Trophoblast cell (in vitro differentiated cells and primary cell): ENCODE measurements around the gene PPFIA2.

Source experiments
- DNase-seq, 2 donors: peaks; one replicate each; pipeline ENCODE4 v3.0.0-alpha.2; 2016
- H2AFZ ChIP-seq: 2 replicates; pipeline ENCODE4 v1.6.1; 2013; ENCODE audit warnings: low read length, moderate library complexity, mild to moderate bottlenecking; ENCODE audit not compliant: insufficient read depth, poor library complexity
- H2AK5ac ChIP-seq: 2 replicates; pipeline ENCODE4 v1.6.1; 2013; ENCODE audit warnings: mild to moderate bottlenecking, low read length
- H2BK120ac ChIP-seq: 2 replicates; pipeline ENCODE4 v1.6.1; 2013; ENCODE audit warnings: low read length, mild to moderate bottlenecking, moderate library complexity; ENCODE audit not compliant: insufficient read depth, poor library complexity
- H2BK12ac ChIP-seq: 2 replicates; pipeline ENCODE4 v1.6.1; 2013; ENCODE audit warnings: mild to moderate bottlenecking, low read length, moderate library complexity
- H2BK5ac ChIP-seq: 2 replicates; pipeline ENCODE4 v1.6.1; 2013; ENCODE audit warnings: low read length, low read depth, moderate library complexity, mild to moderate bottlenecking; ENCODE audit not compliant: poor library complexity
- H3K14ac ChIP-seq: 2 replicates; pipeline ENCODE4 v1.6.1; 2013; ENCODE audit warnings: mild to moderate bottlenecking, low read length
- H3K18ac ChIP-seq: 2 replicates; pipeline ENCODE4 v1.6.1; 2013; ENCODE audit warnings: mild to moderate bottlenecking, low read length
- H3K23ac ChIP-seq: 2 replicates; pipeline ENCODE4 v1.6.1; 2013; ENCODE audit warnings: low read length
- H3K27ac ChIP-seq: 2 replicates; pipeline ENCODE4 v1.5.1; 2013; ENCODE audit warnings: low read depth, mild to moderate bottlenecking, inconsistent platforms, low read length, moderate library complexity
- H3K27me3 ChIP-seq: 2 replicates; pipeline ENCODE4 v1.6.1; 2013; ENCODE audit warnings: inconsistent platforms, mild to moderate bottlenecking, low read length, moderate library complexity; ENCODE audit not compliant: insufficient read depth
- H3K36me3 ChIP-seq, 2 experiments: 1 replicate in 1 of 2; 2 replicates in 1 of 2; pipeline ENCODE4 v1.6.1; 2013; ENCODE audit warnings: low read length in 2 of 2, mild to moderate bottlenecking in 2 of 2, moderate library complexity in 1 of 2; ENCODE audit not compliant: insufficient read depth in 2 of 2, control insufficient read depth in 1 of 2
- H3K4ac ChIP-seq: 2 replicates; pipeline ENCODE4 v1.6.1; 2013; ENCODE audit warnings: low read depth, mild to moderate bottlenecking, low read length, moderate library complexity
- H3K4me1 ChIP-seq, 2 experiments: 1 replicate in 1 of 2; 2 replicates in 1 of 2; pipeline ENCODE4 v1.6.1; 2013; ENCODE audit warnings: low read length in 2 of 2, mild to moderate bottlenecking in 2 of 2, moderate library complexity in 1 of 2; ENCODE audit not compliant: insufficient read depth in 2 of 2, control insufficient read depth in 1 of 2
- H3K4me2 ChIP-seq: 2 replicates; pipeline ENCODE4 v1.6.1; 2013; ENCODE audit warnings: inconsistent platforms, mild to moderate bottlenecking, low read length, moderate library complexity
- H3K4me3 ChIP-seq: 2 replicates; pipeline ENCODE4 v1.5.1; 2013; ENCODE audit warnings: mild to moderate bottlenecking, low read depth, low read length, inconsistent platforms
- H3K79me1 ChIP-seq: one replicate; pipeline ENCODE4 v1.6.1; 2013; ENCODE audit warnings: low read length
- H3K79me2 ChIP-seq: 2 replicates; pipeline ENCODE4 v1.6.1; 2013; ENCODE audit warnings: low read length, mild to moderate bottlenecking; ENCODE audit not compliant: control insufficient read depth, insufficient read depth, poor library complexity
- H3K9ac ChIP-seq: 2 replicates; pipeline ENCODE4 v1.6.1; 2013; ENCODE audit warnings: mild to moderate bottlenecking, low read length
- H3K9me3 ChIP-seq: 2 replicates; pipeline ENCODE4 v1.6.1; 2013; ENCODE audit warnings: low read depth, mild to moderate bottlenecking, control low read depth, inconsistent platforms, low read length; ENCODE audit not compliant: insufficient read depth
- H4K12ac ChIP-seq: 2 replicates; pipeline ENCODE4 v1.6.1; 2013; ENCODE audit warnings: low read depth, mild to moderate bottlenecking, low read length, moderate library complexity
- H4K8ac ChIP-seq: 2 replicates; pipeline ENCODE4 v1.6.1; 2013; ENCODE audit warnings: low read depth, mild to moderate bottlenecking, low read length, moderate library complexity
- H4K91ac ChIP-seq: one replicate; pipeline ENCODE4 v1.6.1; 2013; ENCODE audit warnings: low read depth, mild to moderate bottlenecking, low read length, moderate library complexity
- WGBS: extraction: QIAGEN DNeasy Blood & Tissue Kit; methylation state at CpG from one replicate; pipeline ENCODE4 v1.1.7; 2013; ENCODE audit warnings: missing lambda C conversion rate; ENCODE audit not compliant: insufficient read length, insufficient coverage; ENCODE audit errors: extremely low coverage; 5-methylcytosine and 5-hydroxymethylcytosine counted together

PPFIA2 gene

DNA sequence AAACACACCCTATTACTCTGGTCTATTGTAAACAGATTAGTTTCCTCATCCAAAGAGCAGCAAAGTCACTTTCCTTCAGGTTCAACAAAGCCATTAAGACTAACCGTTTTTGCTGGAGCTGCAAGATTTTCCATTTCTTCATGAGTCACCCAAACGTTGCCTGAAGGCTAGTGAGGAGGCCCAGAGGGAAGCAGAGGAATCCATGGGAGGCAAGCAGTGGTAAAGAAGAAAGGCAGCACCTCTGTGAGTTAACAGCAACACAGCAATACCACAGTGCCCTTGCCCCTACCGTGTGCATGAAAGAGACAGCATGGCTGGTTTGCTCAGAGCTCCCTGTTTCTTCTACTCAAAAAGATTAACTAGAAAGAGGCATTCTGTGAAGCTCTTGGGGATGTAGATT is 475.0 kb downstream of the PPFIA2 start:
- no peak overlapping the region for H3K14ac ChIP-seq
- no peak overlapping the region for H3K4me2 ChIP-seq
- no peaks in the 10 kb centered on the region for H3K27me3 ChIP-seq
- no peak overlapping the region for H3K4ac ChIP-seq
- no peak overlapping the region for H3K18ac ChIP-seq
- H3K4me1 ChIP-seq: no peaks in the 10 kb centered on the region
- no CpG with 5 or more reads among the region's 3 CpGs for WGBS
- no peak overlapping the region for H2AK5ac ChIP-seq
- H3K79me2 ChIP-seq: no peaks in the 10 kb centered on the region
- no peaks in the 10 kb centered on the region for H3K36me3 ChIP-seq
- no peak overlapping the region for H4K91ac ChIP-seq
- DNase-seq: peak; percentile 41 to 56
- no peak overlapping the region for H3K27ac ChIP-seq
- H3K4me3 ChIP-seq: no peak overlapping the region
- no peak overlapping the region for H2BK120ac ChIP-seq
- H2BK5ac ChIP-seq: no peak overlapping the region
- H2BK12ac ChIP-seq: no peak overlapping the region
- no peak overlapping the region for H3K9ac ChIP-seq
- H3K23ac ChIP-seq: no peak overlapping the region
- H4K8ac ChIP-seq: no peak overlapping the region
- H3K9me3 ChIP-seq: no peaks in the 10 kb centered on the region
- no peaks in the 10 kb centered on the region for H3K79me1 ChIP-seq
- no peak overlapping the region for H2AFZ ChIP-seq
- no peak overlapping the region for H4K12ac ChIP-seq

DNA sequence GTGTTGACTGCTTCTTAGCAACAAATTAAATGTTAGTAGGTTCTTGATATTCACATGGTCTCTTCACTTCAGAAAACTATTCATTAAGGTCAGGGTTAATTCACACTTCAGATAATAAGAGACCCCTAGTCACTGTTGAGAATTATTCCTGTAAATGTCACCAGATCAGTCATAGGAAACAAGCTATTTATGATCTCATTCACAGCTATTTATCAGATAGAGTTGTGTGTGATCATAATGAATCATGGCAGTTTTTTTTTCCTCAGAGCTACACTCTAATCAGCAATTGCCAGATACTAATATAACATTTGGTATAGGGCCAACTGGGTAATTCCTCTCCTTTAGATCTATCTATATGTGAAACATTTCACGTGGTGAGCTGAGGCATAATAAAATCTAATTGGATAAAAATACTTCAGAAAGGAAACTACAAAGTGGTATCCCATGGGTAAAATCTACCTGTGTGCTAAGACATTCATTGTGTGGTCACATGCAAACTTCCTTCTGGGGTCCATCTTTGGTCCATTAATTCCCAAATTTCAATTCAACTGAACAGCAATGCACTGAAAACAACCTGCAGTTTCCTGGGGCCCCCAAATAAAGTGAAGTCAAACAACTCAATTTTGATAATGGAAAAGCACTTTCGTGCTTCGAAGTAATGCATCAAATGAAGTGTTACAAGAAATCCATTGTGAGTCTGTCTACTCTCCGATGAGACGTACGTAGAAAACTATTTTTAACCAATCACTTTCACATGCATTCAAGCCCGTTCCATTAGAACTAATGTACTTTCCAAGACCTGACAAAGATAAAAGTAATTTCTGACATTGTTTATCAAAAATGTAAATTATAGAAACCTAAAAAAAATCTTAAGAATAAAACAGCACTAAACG is 484.3 kb downstream of the PPFIA2 start:
- WGBS: no CpG with 5 or more reads among the region's 8 CpGs
- no peak overlapping the region for H4K12ac ChIP-seq
- no peak for DNase-seq
- no peaks in the 10 kb centered on the region for H3K79me1 ChIP-seq
- H3K4me3 ChIP-seq: no peak overlapping the region
- H2AFZ ChIP-seq: no peak overlapping the region
- no peaks in the 10 kb centered on the region for H3K4me1 ChIP-seq
- no peak overlapping the region for H3K9ac ChIP-seq
- no peak overlapping the region for H4K91ac ChIP-seq
- H3K9me3 ChIP-seq: no peaks in the 10 kb centered on the region
- no peak overlapping the region for H2AK5ac ChIP-seq
- no peak overlapping the region for H2BK120ac ChIP-seq
- H4K8ac ChIP-seq: no peak overlapping the region
- H2BK12ac ChIP-seq: no peak overlapping the region
- no peak overlapping the region for H3K23ac ChIP-seq
- H3K4me2 ChIP-seq: no peak overlapping the region
- H3K27ac ChIP-seq: no peak overlapping the region
- H2BK5ac ChIP-seq: no peak overlapping the region
- no peak overlapping the region for H3K4ac ChIP-seq
- no peaks in the 10 kb centered on the region for H3K79me2 ChIP-seq
- no peak overlapping the region for H3K18ac ChIP-seq
- no peak overlapping the region for H3K14ac ChIP-seq
- no peaks in the 10 kb centered on the region for H3K36me3 ChIP-seq
- H3K27me3 ChIP-seq: no peaks in the 10 kb centered on the region

DNA sequence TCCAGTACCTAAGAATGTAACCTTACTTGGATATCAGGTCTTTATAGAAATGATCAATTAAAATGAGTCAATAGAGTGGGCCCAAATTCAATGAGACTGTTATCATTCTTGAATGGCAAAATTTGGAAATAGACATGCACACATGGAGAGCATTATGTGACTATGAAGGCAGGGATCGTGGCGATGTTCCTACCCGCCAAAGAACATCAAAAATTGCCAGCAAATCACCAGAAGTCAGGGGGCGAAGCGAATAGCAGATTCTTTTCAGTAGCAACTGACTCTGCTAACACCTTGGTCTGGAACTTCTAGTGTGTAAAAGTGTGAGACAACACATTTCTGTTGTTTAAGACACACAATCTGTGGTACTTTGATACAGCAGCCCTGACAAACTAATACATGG is 488.8 kb downstream of the PPFIA2 start:
- no CpG with 5 or more reads among the region's 5 CpGs for WGBS

DNA sequence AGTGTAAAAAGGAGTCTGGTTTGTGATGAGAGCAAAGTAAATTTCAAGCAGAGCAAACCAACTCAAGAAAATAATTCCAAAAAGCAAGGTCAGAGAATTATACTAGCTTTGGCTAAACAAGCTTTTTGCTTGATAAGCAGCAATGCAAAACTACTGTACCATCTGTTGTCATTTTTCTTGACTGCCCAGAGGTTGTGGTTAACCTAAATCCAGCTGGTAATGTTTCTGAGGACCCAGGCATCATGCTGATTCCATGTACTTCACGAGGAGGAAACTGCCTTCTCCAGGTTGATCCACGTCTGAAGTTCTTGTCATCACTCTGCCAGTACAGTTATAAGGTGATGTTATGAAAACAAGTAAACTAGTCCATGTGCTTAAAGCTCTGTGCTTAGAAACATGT is 496.1 kb downstream of the PPFIA2 start:
- H3K36me3 ChIP-seq: no peaks in the 10 kb centered on the region
- no peak overlapping the region for H2BK12ac ChIP-seq
- no peak overlapping the region for H3K23ac ChIP-seq
- H3K4ac ChIP-seq: no peak overlapping the region
- no peak overlapping the region for H3K18ac ChIP-seq
- no peaks in the 10 kb centered on the region for H3K4me1 ChIP-seq
- no CpG with 5 or more reads among the region's 2 CpGs for WGBS
- H3K79me2 ChIP-seq: no peaks in the 10 kb centered on the region
- no peaks in the 10 kb centered on the region for H3K9me3 ChIP-seq
- no peaks in the 10 kb centered on the region for H3K79me1 ChIP-seq
- no peaks in the 10 kb centered on the region for H3K27me3 ChIP-seq
- no peak overlapping the region for H2BK5ac ChIP-seq
- H4K91ac ChIP-seq: no peak overlapping the region
- H2BK120ac ChIP-seq: no peak overlapping the region
- no peak overlapping the region for H2AK5ac ChIP-seq
- H3K14ac ChIP-seq: no peak overlapping the region
- H3K4me3 ChIP-seq: no peak overlapping the region
- H2AFZ ChIP-seq: no peak overlapping the region
- no peak overlapping the region for H3K9ac ChIP-seq
- H3K4me2 ChIP-seq: no peak overlapping the region
- H4K12ac ChIP-seq: no peak overlapping the region
- H3K27ac ChIP-seq: no peak overlapping the region
- DNase-seq: no peak
- no peak overlapping the region for H4K8ac ChIP-seq

More for the DNA sequence above, 488.8 kb downstream of the PPFIA2 start:
- H2AK5ac ChIP-seq: no peak overlapping the region
- H4K8ac ChIP-seq: no peak overlapping the region
- H3K79me2 ChIP-seq: no peaks in the 10 kb centered on the region
- no peak overlapping the region for H2BK12ac ChIP-seq
- H3K4me3 ChIP-seq: no peak overlapping the region
- no peak overlapping the region for H2AFZ ChIP-seq
- no peak overlapping the region for H3K14ac ChIP-seq
- H3K27me3 ChIP-seq: no peaks in the 10 kb centered on the region
- H3K4ac ChIP-seq: no peak overlapping the region
- no peak overlapping the region for H3K4me2 ChIP-seq
- no peaks in the 10 kb centered on the region for H3K4me1 ChIP-seq
- H3K79me1 ChIP-seq: no peaks in the 10 kb centered on the region
- no peak overlapping the region for H2BK120ac ChIP-seq
- no peak overlapping the region for H2BK5ac ChIP-seq
- no peak overlapping the region for H3K23ac ChIP-seq
- no peaks in the 10 kb centered on the region for H3K9me3 ChIP-seq
- H3K36me3 ChIP-seq: no peaks in the 10 kb centered on the region
- no peak overlapping the region for H4K12ac ChIP-seq
- no peak overlapping the region for H4K91ac ChIP-seq
- no peak for DNase-seq
- H3K9ac ChIP-seq: no peak overlapping the region
- H3K18ac ChIP-seq: no peak overlapping the region
- no peak overlapping the region for H3K27ac ChIP-seq
